Neutrophil (primary cell): Measurements from ENCODE around the gene STK25.
"Not testable (repeated sequence)": the region's sequence is repeated elsewhere in the genome, so short reads cannot be mapped to it uniquely, and the experiment has no call there.

ENCODE experiments used
- H3K27ac ChIP-seq: fragments of 200-600 bp; sonication (generic); 2 replicates; pipeline ENCODE4 v1.5.1; 2016; ENCODE audit warnings: mild to moderate bottlenecking, moderate library complexity
- H3K27me3 ChIP-seq: fragments of 200-600 bp; sonication (generic); 2 replicates; pipeline ENCODE4 v1.6.0; 2016; ENCODE audit warnings: mild to moderate bottlenecking
- H3K36me3 ChIP-seq: fragments of 200-600 bp; sonication (generic); 2 replicates; pipeline ENCODE4 v1.5.1; 2017
- H3K4me1 ChIP-seq, 2 experiments: fragments of 200-600 bp in 1 of 2; sonication (generic) in 1 of 2; 1 replicate in 1 of 2; 2 replicates in 1 of 2; pipeline versions ENCODE4 v1.5.1 to v1.6.1; 2013 to 2016; ENCODE audit warnings: low read depth in 1 of 2, low read length in 1 of 2, mild to moderate bottlenecking in 1 of 2, moderate library complexity in 1 of 2; ENCODE audit not compliant: control insufficient read depth in 1 of 2, insufficient read depth in 1 of 2
- H3K4me3 ChIP-seq, 2 experiments: fragments of 200-600 bp in 1 of 2; sonication (generic) in 1 of 2; 1 replicate in 1 of 2; 2 replicates in 1 of 2; pipeline ENCODE4 v1.5.1; 2013 to 2016; ENCODE audit warnings: low read depth in 1 of 2, low read length in 1 of 2, mild to moderate bottlenecking in 1 of 2, moderate library complexity in 1 of 2
- H3K9me3 ChIP-seq: fragments of 200-600 bp; sonication (generic); 2 replicates; pipeline ENCODE4 v1.5.1; 2016
- TF ChIP-seq, protein P1 (sequence below): fragments of 200-600 bp; sonication (generic); IDR thresholded peaks from 2 replicates; pipeline ENCODE4 v1.5.1; 2016; ENCODE audit warnings: antibody characterized with exemption

Gene STK25

DNA sequence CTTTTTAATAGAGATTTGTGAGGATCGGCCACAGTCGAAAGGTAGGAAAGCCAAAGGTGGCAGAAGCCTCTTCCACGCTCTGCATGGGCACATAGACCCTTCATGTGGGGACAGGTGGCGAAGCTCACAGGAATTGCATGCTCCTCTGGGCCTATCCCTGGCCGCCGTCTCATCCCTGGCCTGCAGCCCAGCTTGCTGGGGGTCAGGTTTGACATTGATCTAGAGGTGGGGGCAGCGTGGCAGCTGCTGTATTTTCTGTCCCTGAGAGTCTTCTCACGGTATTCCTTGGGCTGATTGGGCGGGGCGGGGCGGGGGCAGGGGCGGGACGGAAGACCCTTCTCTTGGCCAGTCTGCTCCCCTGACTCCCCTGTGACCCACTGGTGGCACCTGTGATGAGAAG lies 48.9 kb downstream of the STK25 start:
- Histone ChIP-seq H3K4me3 (no peak overlapping the region), H3K36me3 (no peaks in the 10 kb centered on the region), H3K9me3 (no peaks in the 10 kb centered on the region), H3K4me1 (no peaks in the 10 kb centered on the region), H3K27ac (no peak overlapping the region), H3K27me3 (peaks cover 78% of the 10 kb centered on the region)
- TF ChIP-seq, protein P1, sequence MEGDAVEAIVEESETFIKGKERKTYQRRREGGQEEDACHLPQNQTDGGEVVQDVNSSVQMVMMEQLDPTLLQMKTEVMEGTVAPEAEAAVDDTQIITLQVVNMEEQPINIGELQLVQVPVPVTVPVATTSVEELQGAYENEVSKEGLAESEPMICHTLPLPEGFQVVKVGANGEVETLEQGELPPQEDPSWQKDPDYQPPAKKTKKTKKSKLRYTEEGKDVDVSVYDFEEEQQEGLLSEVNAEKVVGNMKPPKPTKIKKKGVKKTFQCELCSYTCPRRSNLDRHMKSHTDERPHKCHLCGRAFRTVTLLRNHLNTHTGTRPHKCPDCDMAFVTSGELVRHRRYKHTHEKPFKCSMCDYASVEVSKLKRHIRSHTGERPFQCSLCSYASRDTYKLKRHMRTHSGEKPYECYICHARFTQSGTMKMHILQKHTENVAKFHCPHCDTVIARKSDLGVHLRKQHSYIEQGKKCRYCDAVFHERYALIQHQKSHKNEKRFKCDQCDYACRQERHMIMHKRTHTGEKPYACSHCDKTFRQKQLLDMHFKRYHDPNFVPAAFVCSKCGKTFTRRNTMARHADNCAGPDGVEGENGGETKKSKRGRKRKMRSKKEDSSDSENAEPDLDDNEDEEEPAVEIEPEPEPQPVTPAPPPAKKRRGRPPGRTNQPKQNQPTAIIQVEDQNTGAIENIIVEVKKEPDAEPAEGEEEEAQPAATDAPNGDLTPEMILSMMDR = no peak

DNA sequence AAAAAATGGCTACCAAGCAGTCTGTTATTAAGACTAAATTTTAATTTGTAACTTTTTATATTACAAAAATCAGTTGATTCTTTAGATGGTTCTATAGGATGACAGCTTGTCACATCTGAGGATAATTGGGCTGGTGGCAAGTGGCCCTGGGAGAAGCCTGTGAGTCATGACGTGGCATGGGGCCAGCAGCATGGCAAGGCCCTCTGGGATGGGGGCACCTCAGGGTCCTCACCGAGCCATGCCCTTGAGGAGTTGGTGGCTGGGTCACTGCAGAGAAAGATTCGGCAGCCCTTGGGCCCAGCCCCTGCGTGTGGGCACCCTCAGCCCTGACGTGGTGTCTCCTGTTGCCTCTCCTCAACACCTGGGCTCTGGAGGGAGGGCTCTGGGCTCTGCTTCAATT lies 49.7 kb downstream of the STK25 start:
- no peak overlapping the region for H3K4me3 ChIP-seq
- H3K27me3 ChIP-seq = peaks cover 79% of the 10 kb centered on the region
- TF ChIP-seq, protein P1 = no peak
- no peak overlapping the region for H3K27ac ChIP-seq
- H3K9me3 ChIP-seq = no peaks in the 10 kb centered on the region
- no peaks in the 10 kb centered on the region for H3K4me1 ChIP-seq
- no peaks in the 10 kb centered on the region for H3K36me3 ChIP-seq

DNA sequence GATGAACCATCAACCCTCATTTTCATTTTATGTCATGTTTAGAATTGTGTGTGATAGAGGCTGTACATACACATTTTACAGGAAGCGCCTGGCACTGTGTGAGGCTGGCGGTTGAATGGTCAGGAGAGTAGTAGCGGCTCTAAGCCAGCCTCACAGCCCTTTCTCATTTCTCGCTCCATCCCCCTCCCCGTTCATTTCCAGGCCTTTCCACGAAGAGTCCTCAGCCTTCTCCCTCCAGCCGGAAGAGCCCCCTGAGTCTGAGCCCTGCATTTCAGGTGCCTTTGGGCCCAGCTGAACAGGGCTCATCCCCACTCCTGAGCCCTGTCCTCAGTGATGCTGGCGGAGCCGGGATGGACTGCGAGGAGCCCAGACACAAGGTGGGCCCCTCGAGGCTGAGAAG lies 51.8 kb downstream of the STK25 start:
- Histone ChIP-seq H3K4me1 (no peaks in the 10 kb centered on the region), H3K9me3 (no peaks in the 10 kb centered on the region), H3K27ac (no peak overlapping the region), H3K36me3 (no peaks in the 10 kb centered on the region), H3K4me3 (no peak overlapping the region), H3K27me3 (peaks cover 92% of the 10 kb centered on the region)
- TF ChIP-seq, protein P1 = no peak

DNA sequence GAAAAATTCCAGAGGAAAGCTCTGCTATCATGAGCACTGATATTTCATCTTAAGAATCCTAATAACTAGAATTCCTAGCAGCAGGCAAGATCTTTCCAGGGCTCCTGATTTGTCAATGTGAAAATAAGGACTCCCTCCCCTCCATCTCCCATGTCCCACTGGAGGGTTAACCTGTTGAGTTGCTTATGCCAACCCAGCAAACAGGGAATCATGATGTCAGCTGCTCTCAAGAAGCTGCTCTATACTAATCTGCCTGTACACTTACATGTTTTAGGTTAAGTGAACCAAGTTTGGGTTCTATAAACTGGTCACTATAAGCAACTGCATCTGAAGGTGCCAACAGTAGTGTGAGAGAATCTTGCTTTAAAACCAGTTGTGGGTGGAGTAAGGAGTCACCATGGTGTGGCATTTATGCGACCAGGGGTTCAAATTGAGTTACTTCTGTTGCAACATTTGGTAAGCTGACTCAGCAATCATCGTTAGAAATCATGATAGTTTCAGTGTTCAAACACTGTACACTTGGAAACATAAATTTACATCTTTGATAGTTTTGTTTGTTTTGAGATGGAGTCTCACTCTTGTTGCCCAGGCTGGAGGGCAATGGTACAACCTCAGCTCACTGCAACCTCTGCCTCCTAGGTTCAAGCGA lies 53.4 kb downstream of the STK25 start:
- Histone ChIP-seq H3K4me3 (no peak overlapping the region), H3K36me3 (no peaks in the 10 kb centered on the region), H3K27ac (no peak overlapping the region), H3K27me3 (peaks cover 100% of the 10 kb centered on the region), H3K9me3 (no peaks in the 10 kb centered on the region), H3K4me1 (no peaks in the 10 kb centered on the region)
- TF ChIP-seq, protein P1 = no peak

DNA sequence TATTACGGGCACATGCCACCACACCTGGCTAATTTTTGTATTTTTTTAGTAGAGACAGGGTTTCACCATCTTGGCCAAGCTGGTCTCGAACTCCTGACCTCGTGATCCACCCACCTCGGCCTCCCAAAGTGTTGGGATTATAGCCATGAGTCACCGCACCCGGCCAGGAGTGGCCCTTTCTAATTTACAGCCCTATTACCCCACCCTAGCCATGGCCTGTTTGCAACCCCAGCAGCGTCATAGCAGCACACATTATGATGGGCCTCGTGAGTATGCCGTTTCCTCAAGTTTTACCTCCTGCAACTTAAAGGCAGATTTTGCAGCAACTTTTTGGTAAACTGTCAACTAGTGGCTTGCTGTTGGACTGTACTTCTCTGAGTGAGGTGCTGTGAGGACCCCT lies 54.5 kb downstream of the STK25 start:
- not testable (repeated sequence) for H3K4me3 ChIP-seq, H3K9me3 ChIP-seq, H3K36me3 ChIP-seq, H3K4me1 ChIP-seq, H3K27ac ChIP-seq
- peaks cover 100% of the 10 kb centered on the region for H3K27me3 ChIP-seq

DNA sequence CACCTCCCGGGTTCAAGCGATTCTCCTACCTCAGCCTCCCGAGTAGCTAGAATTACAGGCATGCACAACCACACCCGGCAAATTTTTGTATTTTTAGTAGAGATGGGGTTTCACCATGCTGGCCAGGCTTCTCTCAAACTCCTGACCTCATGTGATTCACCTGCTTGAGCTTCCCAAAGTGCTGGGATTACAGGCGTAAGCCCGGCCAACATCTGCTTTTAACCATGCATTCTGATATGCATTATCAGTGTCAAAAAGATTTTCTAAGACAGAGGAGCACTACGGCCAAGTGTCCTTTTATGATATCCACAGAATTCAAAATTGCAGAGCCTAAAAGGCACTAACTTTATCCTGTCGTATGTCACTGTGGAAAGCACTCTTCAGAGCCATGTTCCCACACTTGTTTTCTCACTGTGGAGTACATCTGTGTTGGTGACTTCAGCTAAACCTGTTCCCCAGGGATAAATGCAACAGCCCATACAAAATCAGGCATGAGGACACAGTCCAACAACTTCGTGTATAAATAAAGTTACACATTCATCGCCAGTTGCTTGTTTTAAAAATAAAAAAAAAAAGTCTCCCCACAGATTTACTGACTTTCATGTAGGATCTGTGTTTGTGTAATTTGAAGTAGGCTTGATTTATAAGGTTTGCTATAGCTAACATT lies 56.4 kb downstream of the STK25 start:
- H3K4me3 ChIP-seq = no peak overlapping the region
- H3K27ac ChIP-seq = no peak overlapping the region
- H3K9me3 ChIP-seq = no peaks in the 10 kb centered on the region
- TF ChIP-seq, protein P1 = no peak
- no peaks in the 10 kb centered on the region for H3K4me1 ChIP-seq
- H3K36me3 ChIP-seq = no peaks in the 10 kb centered on the region
- peaks cover 100% of the 10 kb centered on the region for H3K27me3 ChIP-seq

DNA sequence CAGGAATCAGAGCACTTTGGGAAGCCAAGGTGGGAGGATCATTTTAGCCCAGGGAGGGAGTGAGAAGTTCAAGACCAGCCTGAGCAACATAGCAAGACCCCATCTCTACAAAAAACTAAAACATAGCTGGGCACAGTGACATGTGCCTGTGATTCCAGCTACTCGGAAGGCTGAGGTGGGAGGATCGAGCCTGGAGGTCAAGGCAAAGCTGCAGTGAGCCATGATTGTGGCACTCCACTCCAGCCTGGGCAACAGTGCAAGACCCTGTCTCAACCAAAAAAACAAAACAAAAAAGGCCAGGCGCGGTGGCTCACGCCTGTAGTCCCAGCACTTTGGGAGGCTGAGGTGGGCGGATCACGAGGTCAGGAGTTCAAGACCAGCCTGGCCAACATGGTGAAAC lies 58.3 kb downstream of the STK25 start:
- H3K27me3 ChIP-seq = peaks cover 100% of the 10 kb centered on the region
- H3K27ac ChIP-seq, H3K9me3 ChIP-seq, H3K36me3 ChIP-seq, H3K4me1 ChIP-seq, H3K4me3 ChIP-seq: not testable (repeated sequence)
